GM19035 (cell line): ENCODE measurements around the gene PSMD1.

Experiments
- ATAC-seq: cut with Tn5 transposase; IDR thresholded peaks from one replicate; pipeline ENCODE4 v1.9.1; 2021; ENCODE audit not compliant: unreplicated experiment

PSMD1 gene

DNA sequence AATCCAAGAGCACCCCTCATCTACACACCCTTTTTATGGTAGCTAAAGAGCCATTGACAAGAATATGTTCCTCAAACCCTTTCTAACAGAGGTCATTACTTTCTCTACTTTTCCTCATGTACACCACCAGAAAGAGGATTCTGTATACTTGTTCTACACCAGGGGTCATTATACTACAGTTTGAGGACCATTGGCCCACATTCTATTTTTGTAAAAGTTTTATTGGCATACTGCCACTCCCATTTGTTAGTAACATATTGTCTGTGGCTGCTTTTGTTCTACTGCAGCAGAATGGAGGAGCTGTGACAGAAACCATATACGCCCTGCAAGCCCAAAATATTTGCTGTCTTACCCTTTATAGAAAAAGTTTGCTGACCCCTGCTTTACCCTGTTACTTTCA, 53.9 kb downstream of the PSMD1 start:
- ATAC-seq = no peak

DNA sequence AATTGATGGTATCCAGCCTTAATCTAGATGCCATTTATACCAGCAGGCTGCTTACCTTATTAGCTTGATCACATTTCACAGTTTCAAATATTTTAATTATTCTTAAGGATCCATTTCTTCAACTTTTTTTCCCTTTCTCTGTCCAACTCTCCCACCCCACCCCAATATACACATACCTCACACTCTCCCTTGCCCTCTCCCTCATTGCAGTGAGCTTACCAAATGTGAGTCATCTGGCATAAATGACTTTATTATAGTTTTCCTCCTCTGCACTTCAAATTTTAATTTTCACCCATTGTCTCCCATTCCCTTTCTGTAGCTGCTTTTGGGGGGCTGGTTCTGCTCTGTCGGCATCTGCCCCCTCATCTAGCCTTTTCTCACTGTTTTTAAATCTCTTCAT, 55.3 kb downstream of the PSMD1 start:
- no peak for ATAC-seq

DNA sequence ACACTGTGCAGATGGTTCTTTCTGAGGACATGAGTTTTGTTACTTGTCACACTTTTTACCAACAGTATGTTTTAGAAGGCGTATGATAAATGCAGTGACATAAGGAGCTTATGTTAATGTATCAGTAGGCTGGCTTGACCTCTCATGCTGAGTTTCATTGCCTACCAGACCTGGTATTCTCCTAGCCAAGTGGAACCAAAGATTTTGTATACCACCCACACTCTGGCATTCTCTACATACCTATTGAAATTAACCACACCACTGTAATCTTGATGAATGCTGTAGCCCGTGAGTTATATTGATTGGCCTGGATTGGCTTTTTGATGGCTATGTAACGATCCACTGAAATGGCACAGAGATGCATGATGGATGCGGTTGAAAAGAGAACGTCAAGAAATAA, 56.8 kb downstream of the PSMD1 start:
- ATAC-seq = no peak

GRCh38 chr2:231115651-231116050, 59.0 kb downstream of the PSMD1 start:
- ATAC-seq = no peak

DNA sequence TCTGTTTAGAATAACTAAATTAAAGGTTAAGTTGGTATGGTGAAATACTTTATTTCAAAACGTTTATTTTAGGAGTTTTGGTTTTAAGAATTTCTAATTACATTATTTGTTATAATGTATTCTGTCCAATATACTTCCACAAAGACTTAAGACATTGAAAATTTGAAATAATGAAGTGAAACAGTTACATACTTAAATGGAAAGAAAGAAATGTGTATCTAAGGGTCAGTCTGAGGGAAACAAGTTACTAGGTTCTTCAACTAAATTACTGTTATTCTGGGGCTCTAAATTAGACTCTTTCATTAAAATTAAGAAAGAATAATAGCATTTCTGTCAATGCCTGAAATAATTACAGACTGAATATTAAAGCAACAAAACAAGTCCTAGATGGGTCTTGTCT, 60.5 kb downstream of the PSMD1 start:
- no peak for ATAC-seq

GRCh38 chr2:231117922-231118613, 61.4 kb downstream of the PSMD1 start:
- ATAC-seq = no peak

GRCh38 chr2:231118614-231118942, 61.9 kb downstream of the PSMD1 start:
- no peak for ATAC-seq

- no peak for ATAC-seq
These were observed 66.8 kb downstream of the PSMD1 start for GRCh38 chr2:231123362-231123898.

DNA sequence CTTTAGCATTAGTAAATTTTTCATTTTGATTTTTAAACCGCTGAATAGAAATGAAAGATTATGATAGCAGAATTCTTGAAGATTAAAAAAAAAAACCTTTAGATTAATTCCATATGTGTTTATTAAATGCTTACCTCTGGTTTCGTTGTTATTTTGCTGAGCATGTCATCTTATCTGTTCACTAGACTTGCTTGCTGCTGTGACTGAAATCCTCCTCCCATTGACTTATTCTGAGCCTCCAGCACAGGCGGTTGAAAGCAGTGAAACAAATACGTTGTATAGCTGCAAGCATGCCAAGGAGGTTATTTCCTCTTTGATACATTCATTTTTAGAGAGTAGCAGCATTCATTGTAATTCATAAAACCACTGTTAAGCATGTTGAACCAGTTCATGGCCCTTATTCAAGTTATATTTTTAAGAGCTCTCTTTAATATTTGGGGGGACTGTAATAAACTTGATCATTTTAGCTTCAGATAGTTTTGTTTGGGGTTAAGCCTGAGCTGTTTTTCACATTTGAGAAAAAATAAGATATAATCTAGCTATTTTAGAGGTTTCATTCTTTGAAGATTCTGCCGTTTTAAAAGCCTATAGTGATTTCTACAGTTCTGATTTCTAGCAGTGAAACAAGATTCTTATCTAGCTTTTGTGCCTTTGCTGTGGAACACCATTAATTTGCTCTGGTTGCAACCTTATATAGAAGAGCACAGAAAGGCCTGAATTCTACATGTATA, 68.3 kb downstream of the PSMD1 start, which contains the start of gene HTR2B:
HTR2B (minus strand) TSS at position 205 of the 731 bp plus-strand sequence. CDS start 1,278 bp downstream, outside the sequence.
- no peak for ATAC-seq

GRCh38 chr2:231126123-231126522, 69.5 kb downstream of the PSMD1 start:
- no peak for ATAC-seq

GRCh38 chr2:231127480-231127879, 70.8 kb downstream of the PSMD1 start:
- no peak for ATAC-seq

- ATAC-seq = no peak
These were observed 71.3 kb downstream of the PSMD1 start for GRCh38 chr2:231127936-231128335.

DNA sequence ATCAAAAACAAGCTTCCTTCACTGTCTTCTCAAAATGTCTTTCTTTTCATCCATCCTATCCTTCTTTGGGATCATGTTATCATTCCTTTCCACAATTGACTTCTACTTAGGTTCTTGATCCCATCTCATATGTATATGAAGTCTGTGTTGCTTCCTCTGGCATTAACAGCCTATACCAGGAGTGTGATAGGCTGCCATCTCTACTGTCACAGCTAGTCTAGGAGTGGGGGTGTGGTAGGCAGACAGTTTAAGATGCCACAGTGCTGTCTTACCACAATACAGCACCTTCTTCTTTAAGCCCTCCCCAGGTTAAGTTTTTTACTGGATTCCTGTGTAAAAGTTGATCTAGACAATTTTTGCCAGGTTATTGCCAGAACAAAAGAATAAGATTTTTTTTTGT, 71.9 kb downstream of the PSMD1 start:
- ATAC-seq = no peak

- no peak for ATAC-seq
These were observed 72.5 kb downstream of the PSMD1 start for GRCh38 chr2:231129216-231129615.

DNA sequence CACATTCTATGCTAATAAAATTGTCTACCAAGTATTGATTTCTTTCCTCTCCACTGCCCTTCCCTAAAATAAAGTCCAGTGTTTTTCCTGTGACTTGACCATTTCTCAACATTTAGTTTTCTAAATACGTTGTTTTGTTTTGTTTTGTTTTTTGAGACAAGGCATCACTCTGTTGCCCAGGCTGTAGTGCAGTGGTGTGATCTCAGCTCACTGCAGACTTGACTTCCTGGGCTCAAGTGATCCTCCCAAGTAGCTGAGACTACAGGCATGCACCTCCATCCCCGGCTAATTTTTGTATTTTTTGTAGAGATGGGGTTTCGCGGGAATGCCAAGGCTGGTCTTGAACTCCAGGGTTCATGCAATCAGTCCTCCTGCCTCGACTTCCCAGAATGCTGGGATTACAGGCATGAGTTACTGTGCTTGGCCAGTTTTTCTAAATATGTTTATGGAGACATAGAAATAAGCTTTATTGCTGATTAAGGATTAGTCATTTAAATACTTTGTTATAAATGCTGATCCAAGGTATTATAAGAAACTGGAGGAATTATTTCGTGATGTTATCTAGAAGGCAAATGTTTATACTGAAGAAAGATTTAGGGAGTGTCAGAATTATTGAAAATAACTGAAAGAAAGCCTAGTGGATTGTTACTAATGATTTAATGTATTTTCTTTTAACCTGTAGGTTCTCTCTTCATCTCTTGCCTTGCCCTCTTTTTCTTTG, 73.8 kb downstream of the PSMD1 start:
- no peak for ATAC-seq

DNA sequence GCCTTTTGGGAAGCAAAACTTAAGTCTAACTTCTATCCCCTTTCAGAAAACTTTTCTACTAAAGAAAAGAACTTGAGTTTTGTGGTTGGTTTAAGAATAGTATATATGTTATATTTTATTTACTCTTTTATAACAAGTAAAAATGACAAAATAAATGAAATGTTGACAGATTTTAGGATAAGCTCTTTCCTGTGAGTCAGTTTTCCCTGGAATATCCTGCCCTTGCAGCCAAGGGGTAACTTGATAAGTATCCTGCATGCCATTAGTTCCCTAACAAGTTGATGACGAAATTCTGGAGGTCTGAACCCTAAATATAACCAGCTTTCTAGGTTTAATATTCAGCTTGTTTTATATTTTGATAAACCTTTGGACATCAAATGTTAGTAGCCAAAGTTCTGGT, 75.5 kb downstream of the PSMD1 start:
- no peak for ATAC-seq

- ATAC-seq = no peak
These were observed 76.9 kb downstream of the PSMD1 start for GRCh38 chr2:231133365-231134099.

DNA sequence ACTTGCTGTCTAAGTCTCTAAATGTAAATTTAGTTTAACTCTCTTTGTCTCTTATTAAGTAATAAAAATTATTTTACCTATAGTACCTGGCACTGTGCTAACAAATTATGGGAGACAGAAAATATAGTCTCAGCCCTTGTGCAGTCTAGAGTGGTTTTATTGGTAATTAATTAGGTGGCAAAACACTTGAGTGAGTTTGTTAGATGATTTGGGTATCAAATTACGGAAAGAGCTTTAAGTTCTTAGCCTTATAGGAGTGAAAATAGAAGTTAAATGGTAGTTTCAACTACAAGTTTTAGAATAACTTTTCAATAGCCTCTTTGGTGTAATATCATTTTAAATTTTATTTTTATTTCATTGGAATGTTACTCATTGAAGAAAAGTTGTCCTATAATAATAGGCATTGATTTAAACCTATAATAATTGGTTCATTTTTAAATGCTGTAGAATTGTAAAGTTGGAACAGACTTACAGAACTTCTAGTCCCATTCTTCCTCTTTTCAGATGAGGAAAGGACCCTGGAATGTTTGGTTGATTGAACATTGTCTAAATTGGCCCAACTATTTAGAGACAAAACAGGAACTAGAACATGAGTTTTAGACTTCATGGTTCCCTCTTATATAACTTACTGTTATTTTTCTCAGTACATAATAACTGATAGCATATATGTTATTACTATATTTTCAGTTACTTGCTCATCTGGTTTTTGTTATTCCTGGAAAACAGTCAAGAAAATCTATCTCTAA, 78.4 kb downstream of the PSMD1 start:
- ATAC-seq = no peak

DNA sequence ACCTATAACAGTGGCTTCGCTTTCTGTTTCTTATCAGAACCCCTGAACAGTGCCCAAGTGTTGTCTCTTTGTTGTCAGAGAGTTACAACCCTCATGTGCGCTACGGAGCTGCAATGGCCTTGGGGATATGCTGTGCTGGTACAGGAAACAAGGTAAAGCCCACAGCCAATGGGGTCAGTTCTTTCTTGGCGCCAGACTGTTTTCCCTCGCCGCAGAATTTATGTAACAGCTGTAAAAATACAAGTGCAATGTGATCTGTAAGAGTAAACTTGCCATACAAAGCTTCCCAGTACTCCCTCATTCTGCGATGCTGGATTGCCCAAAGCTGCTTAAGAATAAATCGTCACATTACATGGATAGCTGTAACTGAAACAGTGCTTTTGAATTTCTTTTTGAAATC, 82.0 kb downstream of the PSMD1 start:
- ATAC-seq = no peak

DNA sequence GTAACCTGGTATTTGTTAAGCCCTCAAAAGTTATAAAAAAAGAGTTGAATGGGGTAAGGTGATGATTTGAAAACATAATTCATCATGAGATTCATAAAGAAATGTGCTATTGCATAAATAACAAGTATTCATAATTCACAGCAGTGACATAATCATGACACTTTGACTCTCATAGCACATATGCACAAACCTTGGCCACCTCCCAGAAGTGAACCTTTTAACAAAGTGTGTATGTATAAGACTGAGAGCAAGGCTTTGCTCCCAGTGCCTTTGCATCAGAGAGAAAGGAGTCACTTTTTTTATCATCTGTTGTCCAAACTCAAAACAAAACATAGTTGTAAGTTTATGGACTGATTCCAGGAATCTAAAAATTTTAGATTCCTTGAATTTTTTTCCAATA, 83.1 kb downstream of the PSMD1 start:
- ATAC-seq = no peak
